Bronchus fibroblast of lung (primary cell): ENCODE data around the gene DEFB110. TPM values are rescaled to one million over a fixed set of nuclear protein-coding genes. Genes with fewer than 3 reads are reported as not detected.

Experiments
- total RNA-seq: library from RNA; depleted of rRNA; stranded (reverse); fragments of >200 nt; gene quantifications from 2 replicates; pipeline ENCODE4 v1.2.3, GENCODE V29; 2015

Gene DEFB110
- total RNA-seq: not detected in 2 replicates

GRCh38 chr6:50021894-50022293 is at the start of gene DEFB110:
Gene DEFB110, minus strand, starts transcription at chr6:50021994. Its CDS starts 59 bp downstream, at chr6:50021935.

GRCh38 chr6:50049829-50050228 is 28.0 kb upstream of the DEFB110 start, which contains the start of gene DEFB112:
Gene DEFB112, minus strand, starts transcription at chr6:50049929. Its CDS starts 60 bp downstream, at chr6:50049869.

GRCh38 chr6:49969605-49970004 is 52.2 kb downstream of the DEFB110 start, which contains the start of gene DEFB113:
Gene DEFB113, minus strand, starts transcription at chr6:49969625. Its CDS starts 0 bp downstream, at chr6:49969625.

Other genes starting within 250 kb of the DEFB110 start
- gene PGK2, start 234.7 kb downstream of the DEFB110 start, total RNA-seq: not detected in 2 replicates
- gene CRISP1, start 155.5 kb downstream of the DEFB110 start, total RNA-seq: not detected in 2 replicates
- gene DEFB114, start 57.8 kb downstream of the DEFB110 start, total RNA-seq: not detected in 2 replicates
- gene DEFB113, start 52.4 kb downstream of the DEFB110 start, total RNA-seq: not detected in 2 replicates
- gene DEFB112, start 27.9 kb upstream of the DEFB110 start, total RNA-seq: not detected in 2 replicates